ENCODE measurements around the gene TSPEAR.

GRCh38 chr21:44534688-44535087 lies 176.7 kb downstream of the TSPEAR start:
- TF ChIP-seq, protein P1, sequence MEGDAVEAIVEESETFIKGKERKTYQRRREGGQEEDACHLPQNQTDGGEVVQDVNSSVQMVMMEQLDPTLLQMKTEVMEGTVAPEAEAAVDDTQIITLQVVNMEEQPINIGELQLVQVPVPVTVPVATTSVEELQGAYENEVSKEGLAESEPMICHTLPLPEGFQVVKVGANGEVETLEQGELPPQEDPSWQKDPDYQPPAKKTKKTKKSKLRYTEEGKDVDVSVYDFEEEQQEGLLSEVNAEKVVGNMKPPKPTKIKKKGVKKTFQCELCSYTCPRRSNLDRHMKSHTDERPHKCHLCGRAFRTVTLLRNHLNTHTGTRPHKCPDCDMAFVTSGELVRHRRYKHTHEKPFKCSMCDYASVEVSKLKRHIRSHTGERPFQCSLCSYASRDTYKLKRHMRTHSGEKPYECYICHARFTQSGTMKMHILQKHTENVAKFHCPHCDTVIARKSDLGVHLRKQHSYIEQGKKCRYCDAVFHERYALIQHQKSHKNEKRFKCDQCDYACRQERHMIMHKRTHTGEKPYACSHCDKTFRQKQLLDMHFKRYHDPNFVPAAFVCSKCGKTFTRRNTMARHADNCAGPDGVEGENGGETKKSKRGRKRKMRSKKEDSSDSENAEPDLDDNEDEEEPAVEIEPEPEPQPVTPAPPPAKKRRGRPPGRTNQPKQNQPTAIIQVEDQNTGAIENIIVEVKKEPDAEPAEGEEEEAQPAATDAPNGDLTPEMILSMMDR (conservative IDR thresholded peaks at IDR 0.05 in 1 of 2, IDR thresholded peaks at IDR 0.05 in 1 of 2; ENCODE audit: low read depth in 1 of 2, low read length in 2 of 2): no peak
- no peak for TF ChIP-seq EZH2 (IDR thresholded peaks at IDR 0.05; ENCODE audit: low read length, missing control alignments)

Measured in fibroblast of lung (primary cell).